ENCODE measurements around the gene PDE4D. TPM values are rescaled to one million over a fixed set of nuclear protein-coding genes. Genes with fewer than 3 reads are reported as not detected.

PDE4D gene
- total RNA-seq, 1 experiment from 2014 or later, result 2.4 TPM

DNA sequence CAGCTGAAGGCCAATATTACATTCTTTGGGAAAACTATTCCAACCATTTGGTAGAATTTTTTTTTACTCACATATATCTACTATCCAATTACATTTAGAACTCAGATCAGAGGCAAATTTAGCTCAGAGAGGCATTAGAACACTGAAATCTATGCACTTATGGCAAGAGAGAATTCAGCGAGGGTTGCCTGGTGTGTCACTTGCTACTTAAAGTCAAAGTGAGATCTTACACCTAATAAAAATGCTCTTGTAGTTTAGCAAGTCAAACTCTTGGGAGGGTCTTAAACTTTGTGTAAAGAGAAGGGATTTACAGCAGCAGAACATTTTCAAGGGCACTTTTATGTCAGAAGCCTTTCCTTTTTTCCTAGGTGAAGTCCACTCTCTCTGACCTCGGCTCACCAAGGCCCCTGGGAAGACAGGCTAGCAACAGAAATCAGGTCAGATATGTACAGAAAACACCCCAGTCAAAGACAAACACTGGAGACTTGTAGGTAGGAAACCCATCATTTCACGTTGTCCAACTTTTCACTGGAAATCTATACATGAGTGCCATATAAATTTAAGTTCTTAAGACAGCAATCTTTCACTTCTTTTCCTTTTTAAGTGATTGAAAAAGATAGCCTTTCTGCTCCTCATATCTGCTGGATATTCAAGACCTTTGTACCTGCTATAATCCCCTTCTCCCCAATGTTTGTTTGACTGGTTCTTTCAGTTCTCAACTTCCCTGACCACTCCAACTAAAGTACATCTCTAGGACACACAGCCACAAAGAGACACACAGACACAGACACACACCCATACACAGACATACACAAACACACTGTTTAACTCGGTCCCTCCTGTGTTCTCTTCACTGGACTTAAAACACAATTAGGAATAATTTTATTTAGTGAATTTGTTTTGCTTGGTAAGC is 635.8 kb downstream of the PDE4D start:
- in situ Hi-C loops (cut with HindIII; ENCODE audit: low pct_unique_long_range_greater_than_20kb, low sequenced_read_pairs), result no loop called here
- Histone ChIP-seq H3K4me1 (ENCODE audit: control insufficient read depth, insufficient read depth, low read length) (no peaks in the 10 kb centered on the region), H3K4me3 (ENCODE audit: low read depth in 2 of 2, low read length in 2 of 2) (no peak overlapping the region), H3K9me3 (ENCODE audit: control insufficient read depth, insufficient read depth, low read depth, low read length) (no peaks in the 10 kb centered on the region), H3K27ac (ENCODE audit: low read length) (no peak overlapping the region), H3K36me3 (ENCODE audit: control insufficient read depth, insufficient read depth, low read length) (no peaks in the 10 kb centered on the region), H3K27me3 (ENCODE audit: control insufficient read depth, insufficient read depth, low read length) (no peaks in the 10 kb centered on the region)
- POLR2A ChIA-PET, result no interaction called here
- TF ChIP-seq, protein P1, sequence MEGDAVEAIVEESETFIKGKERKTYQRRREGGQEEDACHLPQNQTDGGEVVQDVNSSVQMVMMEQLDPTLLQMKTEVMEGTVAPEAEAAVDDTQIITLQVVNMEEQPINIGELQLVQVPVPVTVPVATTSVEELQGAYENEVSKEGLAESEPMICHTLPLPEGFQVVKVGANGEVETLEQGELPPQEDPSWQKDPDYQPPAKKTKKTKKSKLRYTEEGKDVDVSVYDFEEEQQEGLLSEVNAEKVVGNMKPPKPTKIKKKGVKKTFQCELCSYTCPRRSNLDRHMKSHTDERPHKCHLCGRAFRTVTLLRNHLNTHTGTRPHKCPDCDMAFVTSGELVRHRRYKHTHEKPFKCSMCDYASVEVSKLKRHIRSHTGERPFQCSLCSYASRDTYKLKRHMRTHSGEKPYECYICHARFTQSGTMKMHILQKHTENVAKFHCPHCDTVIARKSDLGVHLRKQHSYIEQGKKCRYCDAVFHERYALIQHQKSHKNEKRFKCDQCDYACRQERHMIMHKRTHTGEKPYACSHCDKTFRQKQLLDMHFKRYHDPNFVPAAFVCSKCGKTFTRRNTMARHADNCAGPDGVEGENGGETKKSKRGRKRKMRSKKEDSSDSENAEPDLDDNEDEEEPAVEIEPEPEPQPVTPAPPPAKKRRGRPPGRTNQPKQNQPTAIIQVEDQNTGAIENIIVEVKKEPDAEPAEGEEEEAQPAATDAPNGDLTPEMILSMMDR (IDR thresholded peaks at IDR 0.05), result no peak
- no peak for TF ChIP-seq SIN3A (IDR thresholded peaks at IDR 0.05; ENCODE audit: borderline replicate concordance, insufficient read depth, low read depth, low read length)
- no peak for TF ChIP-seq POLR2AphosphoS5 (IDR thresholded peaks at IDR 0.05; ENCODE audit: low read depth, low read length)
- no peak for TF ChIP-seq TCF7L2 (IDR thresholded peaks at IDR 0.05; ENCODE audit: low read depth, low read length)
- TF ChIP-seq, protein P2, sequence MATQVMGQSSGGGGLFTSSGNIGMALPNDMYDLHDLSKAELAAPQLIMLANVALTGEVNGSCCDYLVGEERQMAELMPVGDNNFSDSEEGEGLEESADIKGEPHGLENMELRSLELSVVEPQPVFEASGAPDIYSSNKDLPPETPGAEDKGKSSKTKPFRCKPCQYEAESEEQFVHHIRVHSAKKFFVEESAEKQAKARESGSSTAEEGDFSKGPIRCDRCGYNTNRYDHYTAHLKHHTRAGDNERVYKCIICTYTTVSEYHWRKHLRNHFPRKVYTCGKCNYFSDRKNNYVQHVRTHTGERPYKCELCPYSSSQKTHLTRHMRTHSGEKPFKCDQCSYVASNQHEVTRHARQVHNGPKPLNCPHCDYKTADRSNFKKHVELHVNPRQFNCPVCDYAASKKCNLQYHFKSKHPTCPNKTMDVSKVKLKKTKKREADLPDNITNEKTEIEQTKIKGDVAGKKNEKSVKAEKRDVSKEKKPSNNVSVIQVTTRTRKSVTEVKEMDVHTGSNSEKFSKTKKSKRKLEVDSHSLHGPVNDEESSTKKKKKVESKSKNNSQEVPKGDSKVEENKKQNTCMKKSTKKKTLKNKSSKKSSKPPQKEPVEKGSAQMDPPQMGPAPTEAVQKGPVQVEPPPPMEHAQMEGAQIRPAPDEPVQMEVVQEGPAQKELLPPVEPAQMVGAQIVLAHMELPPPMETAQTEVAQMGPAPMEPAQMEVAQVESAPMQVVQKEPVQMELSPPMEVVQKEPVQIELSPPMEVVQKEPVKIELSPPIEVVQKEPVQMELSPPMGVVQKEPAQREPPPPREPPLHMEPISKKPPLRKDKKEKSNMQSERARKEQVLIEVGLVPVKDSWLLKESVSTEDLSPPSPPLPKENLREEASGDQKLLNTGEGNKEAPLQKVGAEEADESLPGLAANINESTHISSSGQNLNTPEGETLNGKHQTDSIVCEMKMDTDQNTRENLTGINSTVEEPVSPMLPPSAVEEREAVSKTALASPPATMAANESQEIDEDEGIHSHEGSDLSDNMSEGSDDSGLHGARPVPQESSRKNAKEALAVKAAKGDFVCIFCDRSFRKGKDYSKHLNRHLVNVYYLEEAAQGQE (IDR thresholded peaks at IDR 0.05; ENCODE audit: insufficient read depth in 1 of 2, low read depth in 2 of 2, low read length in 1 of 2), result no peak
- BruUV-seq (replicated peaks), result no TSS peak
- no peak for DNase-seq (ENCODE audit: low read depth, low spot score)
- no peak for ATAC-seq
- CTCF ChIA-PET, result no interaction called here
- intact Hi-C loops (cut with micrococcal nuclease; ENCODE audit: unreplicated experiment), result no loop called here

DNA sequence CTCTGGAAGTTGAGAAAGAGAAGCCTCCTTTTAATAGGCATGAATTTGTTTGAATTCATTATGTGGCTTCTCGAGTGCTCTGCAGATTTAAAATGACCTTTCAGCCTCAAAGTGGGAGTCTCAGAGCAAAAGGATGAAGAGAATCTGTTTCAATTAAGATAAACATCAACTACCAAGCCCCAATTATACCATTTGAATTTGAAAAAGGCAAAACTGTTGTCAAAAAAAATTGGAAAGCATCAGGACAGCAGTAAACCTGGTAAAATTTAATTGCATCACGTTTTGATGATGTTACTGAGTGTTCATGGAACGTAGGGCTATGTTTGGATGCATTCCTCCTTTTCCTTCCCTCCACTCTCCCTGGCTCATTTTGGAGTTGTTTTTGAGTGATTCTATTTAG is 637.2 kb downstream of the PDE4D start:
- no peaks in the 10 kb centered on the region for H3K4me1 ChIP-seq (ENCODE audit: control insufficient read depth, insufficient read depth, low read length)
- ATAC-seq (no peak), DNase-seq (ENCODE audit: low read depth, low spot score) (no peak)
- H3K9me3 ChIP-seq (ENCODE audit: control insufficient read depth, insufficient read depth, low read depth, low read length), result no peaks in the 10 kb centered on the region
- H3K4me3 ChIP-seq (ENCODE audit: low read depth in 2 of 2, low read length in 2 of 2), result no peak overlapping the region
- intact Hi-C loops (cut with micrococcal nuclease; ENCODE audit: unreplicated experiment), result no loop called here
- ChIA-PET POLR2A (no interaction called here), CTCF (no interaction called here)
- no peaks in the 10 kb centered on the region for H3K36me3 ChIP-seq (ENCODE audit: control insufficient read depth, insufficient read depth, low read length)
- H3K27me3 ChIP-seq (ENCODE audit: control insufficient read depth, insufficient read depth, low read length), result no peaks in the 10 kb centered on the region
- in situ Hi-C loops (cut with HindIII; ENCODE audit: low pct_unique_long_range_greater_than_20kb, low sequenced_read_pairs), result no loop called here
- BruUV-seq (replicated peaks), result no TSS peak
- H3K27ac ChIP-seq (ENCODE audit: low read length), result no peak overlapping the region
- TF ChIP-seq POLR2AphosphoS5 (IDR thresholded peaks at IDR 0.05; ENCODE audit: low read depth, low read length) (no peak), TCF7L2 (IDR thresholded peaks at IDR 0.05; ENCODE audit: low read depth, low read length) (no peak), SIN3A (IDR thresholded peaks at IDR 0.05; ENCODE audit: borderline replicate concordance, insufficient read depth, low read depth, low read length) (no peak)
- TF ChIP-seq, protein P2 (IDR thresholded peaks at IDR 0.05; ENCODE audit: insufficient read depth in 1 of 2, low read depth in 2 of 2, low read length in 1 of 2), result no peak
- TF ChIP-seq, protein P1 (IDR thresholded peaks at IDR 0.05), result no peak
